Fibroblast of villous mesenchyme (primary cell): ENCODE results near the gene SHANK2. TPM values are rescaled to one million over a fixed set of nuclear protein-coding genes. Genes with fewer than 3 reads are reported as not detected.
A peak's percentile ranks its signal among the peaks of the same experiment; 100 is the strongest.
"Not testable (repeated sequence)": the region's sequence is repeated elsewhere in the genome, so short reads cannot be mapped to it uniquely, and the experiment has no call there.

Experiments used
- DNase-seq: peaks from one replicate; pipeline ENCODE4 v3.0.0-alpha.2; 2010; ENCODE audit warnings: low read depth
- H3K4me3 ChIP-seq: 2 replicates; pipeline ENCODE4 v1.5.1; 2011; ENCODE audit warnings: low read depth, mild to moderate bottlenecking, low read length
- CTCF ChIP-seq: IDR thresholded peaks from 2 replicates; pipeline ENCODE4 v1.5.1; 2012; ENCODE audit warnings: low read depth, mild to moderate bottlenecking, low read length; ENCODE audit not compliant: insufficient read depth
- total RNA-seq: library from RNA; depleted of rRNA; stranded (reverse); fragments of >200 nt; gene quantifications from 2 replicates; pipeline ENCODE4 v1.2.3, GENCODE V29; 2012

Gene SHANK2
- total RNA-seq, 1 donor = 0.86 TPM

GRCh38 chr11:71238941-71239340, 13.4 kb downstream of the SHANK2 start:
- H3K4me3 ChIP-seq = no peak overlapping the region
- TF ChIP-seq CTCF = no peak
- DNase-seq = no peak

- no peak for DNase-seq
- H3K4me3 ChIP-seq = no peak overlapping the region
- no peak for TF ChIP-seq CTCF
Observed at GRCh38 chr11:71238285-71238875, 14.0 kb downstream of the SHANK2 start.

GRCh38 chr11:71237853-71238252, 14.5 kb downstream of the SHANK2 start:
- DNase-seq = no peak
- H3K4me3 ChIP-seq = no peak overlapping the region
- no peak for TF ChIP-seq CTCF

GRCh38 chr11:71236836-71237475, 15.4 kb downstream of the SHANK2 start:
- DNase-seq = no peak
- no peak for TF ChIP-seq CTCF

GRCh38 chr11:71235719-71236118, 16.7 kb downstream of the SHANK2 start:
- DNase-seq = no peak
- no peak for TF ChIP-seq CTCF

More at GRCh38 chr11:71236836-71237475, 15.4 kb downstream of the SHANK2 start:
- H3K4me3 ChIP-seq = no peak overlapping the region

GRCh38 chr11:71233896-71234852, 18.2 kb downstream of the SHANK2 start:
- peak; percentile 32 for DNase-seq
- H3K4me3 ChIP-seq = not testable (repeated sequence)

More at GRCh38 chr11:71235719-71236118, 16.7 kb downstream of the SHANK2 start:
- H3K4me3 ChIP-seq = no peak overlapping the region

- no peak overlapping the region for H3K4me3 ChIP-seq
Observed at GRCh38 chr11:71232364-71232763, 20.0 kb downstream of the SHANK2 start.

More at GRCh38 chr11:71232364-71232763, 20.0 kb downstream of the SHANK2 start:
- no peak for DNase-seq
- no peak for TF ChIP-seq CTCF
